Activated CD4-positive, alpha-beta T cell treated with anti-CD3 and anti-CD28 coated beads, Interleukin-2, amount 50 U/mL, for 4 hours (primary cell): Measurements from ENCODE around the gene IMPACT.

ENCODE experiments used
- DNase-seq, 2 experiments: peaks; one replicate each; pipeline ENCODE4 v3.0.0-alpha.2; 2020

Gene IMPACT

DNA sequence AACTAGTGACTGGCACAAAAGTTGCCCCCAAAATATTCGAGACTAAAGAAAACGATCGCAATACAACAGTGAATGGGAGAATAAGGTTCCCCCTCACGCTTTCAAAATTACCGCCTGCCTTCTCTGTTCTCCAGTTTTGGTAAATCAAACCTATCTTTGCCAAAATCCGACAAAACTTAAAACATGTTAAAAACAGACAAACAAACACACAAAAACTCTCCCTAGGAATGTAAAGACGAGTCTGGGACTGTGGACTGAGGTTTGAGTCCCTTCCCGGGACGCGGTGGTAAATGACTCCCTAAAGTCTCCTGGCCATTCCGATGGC is 435 bp upstream of the IMPACT start:
- DNase-seq = no peak

DNA sequence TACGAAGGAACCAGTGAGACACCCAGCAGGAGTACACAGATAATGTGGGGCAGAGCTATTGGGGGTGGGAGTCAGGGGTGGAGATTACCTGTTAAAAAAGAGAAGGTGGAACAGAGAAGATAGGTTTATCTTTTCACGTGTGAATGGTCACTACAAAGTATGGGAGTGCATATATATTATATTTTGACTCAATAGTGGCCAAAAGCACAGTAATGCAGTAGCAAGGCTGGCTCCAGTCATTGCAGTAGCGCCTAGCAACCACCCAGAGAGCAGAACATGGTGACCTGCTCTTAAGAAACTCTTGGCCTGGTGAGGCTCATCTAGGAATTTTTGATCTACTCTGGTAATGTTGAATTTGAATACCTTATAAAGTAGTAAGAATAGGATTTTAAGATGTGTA is 1.0 kb downstream of the IMPACT start:
- no peak for DNase-seq

DNA sequence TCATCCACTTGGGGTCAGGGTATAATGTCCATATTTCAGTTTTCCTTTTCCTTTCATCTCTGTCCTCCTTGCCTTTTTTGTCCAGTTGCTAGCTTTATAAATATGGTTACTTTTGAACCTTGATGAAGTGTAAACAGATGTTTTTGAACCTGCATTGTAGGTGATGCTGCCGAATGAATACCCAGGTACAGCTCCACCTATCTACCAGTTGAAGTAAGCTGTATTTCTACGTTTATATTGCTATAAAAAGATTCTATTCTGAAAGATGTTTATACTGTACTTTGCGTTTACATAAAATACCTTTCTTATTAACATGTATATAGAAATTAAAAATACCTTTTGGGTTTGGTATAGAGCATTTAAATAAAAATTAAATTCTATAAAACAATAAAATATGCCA is 2.2 kb downstream of the IMPACT start:
- no peak for DNase-seq

DNA sequence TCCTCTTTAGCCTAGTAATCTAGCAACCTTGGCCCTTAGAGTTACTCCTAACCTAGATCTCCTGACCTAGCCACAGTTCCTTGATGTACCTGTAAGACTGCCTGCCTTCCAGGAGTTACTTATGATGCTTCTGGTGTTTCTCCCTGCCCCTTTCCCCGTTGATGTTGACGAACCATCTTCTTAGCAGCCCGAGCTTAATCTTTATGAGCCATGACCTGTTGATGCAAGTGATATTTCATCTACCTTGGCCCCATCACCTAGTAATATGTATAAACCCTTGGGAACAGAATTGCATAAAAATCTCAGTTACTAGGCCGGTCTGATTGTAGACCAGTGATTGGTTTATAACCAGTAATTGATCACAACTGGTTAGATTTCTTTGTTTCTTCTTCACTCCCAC is 2.7 kb downstream of the IMPACT start:
- DNase-seq = no peak

DNA sequence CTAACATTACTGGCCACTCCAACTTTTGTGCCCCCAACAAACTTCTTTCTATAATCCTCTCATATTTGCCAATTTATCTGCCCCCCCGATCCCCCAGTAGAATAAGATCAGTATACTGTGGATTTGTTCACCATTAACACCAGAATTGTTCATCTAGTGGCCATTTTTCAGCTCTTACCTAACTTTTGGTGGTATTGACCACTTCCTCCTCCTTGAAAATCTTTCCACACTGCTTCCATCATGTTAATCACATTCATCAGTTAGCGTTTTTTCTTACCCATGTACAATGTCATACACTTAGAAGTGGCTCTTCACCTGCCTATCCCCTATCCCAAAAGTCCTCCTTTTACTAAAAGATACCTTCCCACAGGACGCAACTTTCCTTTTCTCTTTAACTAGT is 6.1 kb downstream of the IMPACT start:
- no peak for DNase-seq

DNA sequence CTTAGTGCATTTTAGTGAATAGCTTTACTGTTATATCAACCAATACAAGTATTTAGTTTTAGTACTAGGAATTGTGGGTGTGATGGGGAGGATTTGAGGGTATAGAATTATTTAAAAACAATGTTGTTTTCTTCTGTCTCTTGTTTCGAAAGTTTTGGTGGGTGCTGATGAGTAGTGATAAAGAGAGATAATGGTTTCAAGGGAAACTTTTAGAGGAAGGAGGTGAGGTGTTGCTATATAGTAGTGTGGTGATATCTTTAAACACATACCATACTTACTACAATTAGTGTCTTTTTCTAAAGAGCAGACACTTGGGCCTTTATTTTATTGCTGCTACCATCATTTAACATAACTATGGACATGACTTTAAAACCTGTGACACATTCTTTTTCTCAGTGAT is 10.5 kb downstream of the IMPACT start:
- no peak for DNase-seq

DNA sequence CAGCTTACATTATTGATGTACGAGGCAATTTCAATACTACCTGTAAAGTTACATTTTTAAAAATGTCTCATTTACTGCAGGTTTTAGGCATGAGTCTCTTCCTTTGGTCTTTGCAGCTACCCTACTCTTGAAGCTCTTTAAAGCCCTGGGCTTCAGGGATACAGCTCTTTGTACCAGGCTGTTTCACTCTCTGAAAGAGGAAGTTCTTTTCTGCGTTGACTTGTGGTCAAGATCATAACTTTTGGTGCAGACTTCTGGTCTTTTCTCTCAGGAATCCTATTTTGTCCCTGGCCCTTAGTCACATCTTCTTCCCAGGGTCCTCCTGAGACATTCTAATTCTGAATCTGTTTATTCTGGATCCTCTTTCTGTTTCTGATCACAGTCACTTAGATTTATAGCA is 17.4 kb downstream of the IMPACT start:
- DNase-seq = no peak

DNA sequence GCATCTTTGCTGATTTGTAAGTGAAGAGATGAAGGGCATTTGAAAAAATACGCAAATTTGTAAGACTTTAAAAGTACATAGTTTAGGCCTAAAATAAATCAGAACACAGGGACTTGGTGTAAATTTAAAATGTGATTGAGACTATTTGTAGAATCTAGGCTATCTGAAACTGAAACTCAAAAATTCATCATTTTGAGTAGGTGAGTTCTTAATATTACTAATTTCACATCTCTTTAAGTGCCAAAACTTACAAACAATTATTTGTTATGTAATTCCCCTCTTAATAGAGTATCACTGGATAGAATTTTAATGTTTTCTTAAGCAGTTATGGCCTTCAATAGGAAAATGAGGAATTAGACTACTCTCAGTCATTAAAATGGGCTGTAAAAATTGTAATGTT is 20.0 kb downstream of the IMPACT start:
- DNase-seq = no peak

DNA sequence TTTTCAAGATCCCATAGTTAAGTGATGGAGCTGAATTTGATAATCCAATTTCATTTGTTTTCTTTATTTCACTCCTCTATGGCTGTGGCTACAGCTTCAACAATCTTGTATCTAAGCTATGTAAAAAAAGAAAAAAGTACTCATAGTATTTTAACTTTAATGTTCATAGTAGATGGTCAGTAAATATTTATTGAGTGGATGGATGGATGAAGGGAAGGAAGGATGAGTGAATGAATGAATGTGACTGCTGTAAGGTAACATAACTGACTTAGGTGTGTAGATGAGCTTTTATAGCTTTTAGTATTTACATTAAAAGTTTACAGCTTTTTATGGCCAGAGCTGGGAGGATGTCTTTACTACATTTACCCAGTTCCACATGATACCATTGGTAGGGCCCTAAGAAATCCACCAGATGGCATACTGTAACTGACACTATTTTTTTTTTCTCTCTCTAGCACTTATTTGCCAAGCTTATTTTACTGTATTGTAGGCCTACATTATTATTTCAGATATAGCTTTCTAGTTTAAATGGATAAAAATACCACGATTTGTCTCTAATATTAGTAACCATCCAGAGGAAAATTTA is 20.6 kb downstream of the IMPACT start:
- DNase-seq = no peak

DNA sequence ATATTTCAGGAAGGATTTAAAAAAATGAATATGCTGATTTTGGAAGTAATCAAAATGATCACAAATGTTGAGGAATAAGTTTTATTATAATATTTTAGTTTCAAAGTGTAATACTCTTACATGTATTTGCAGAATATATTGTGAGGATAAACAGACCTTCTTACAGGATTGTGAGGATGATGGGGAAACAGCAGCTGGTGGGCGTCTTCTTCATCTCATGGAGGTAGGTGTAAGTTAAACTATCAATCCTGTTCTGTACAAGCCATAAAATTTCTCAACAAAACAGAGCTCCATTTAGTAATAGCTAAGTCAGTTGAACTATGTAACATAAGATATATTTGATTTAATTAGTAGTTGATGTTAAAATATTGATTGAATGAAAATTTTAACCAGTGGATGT is 21.5 kb downstream of the IMPACT start:
- no peak for DNase-seq

DNA sequence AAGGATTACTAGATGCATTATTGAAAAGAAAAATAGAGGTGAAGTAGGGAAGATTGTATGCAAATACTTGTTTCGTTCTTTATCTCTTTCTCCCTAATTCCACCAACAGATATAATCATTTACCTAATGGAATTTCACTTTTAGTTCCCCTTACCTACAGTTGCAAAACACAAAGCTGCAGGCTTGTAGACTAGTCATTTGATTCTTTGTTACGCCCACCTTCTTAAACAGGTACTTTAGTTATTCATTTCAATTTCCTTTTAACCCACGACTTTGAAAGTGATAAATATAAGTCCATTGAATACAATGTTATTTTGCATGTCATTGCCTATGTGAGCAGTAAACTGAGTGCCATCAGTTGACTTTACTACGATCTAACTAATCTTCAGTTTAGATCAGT is 30.1 kb downstream of the IMPACT start:
- DNase-seq = no peak

DNA sequence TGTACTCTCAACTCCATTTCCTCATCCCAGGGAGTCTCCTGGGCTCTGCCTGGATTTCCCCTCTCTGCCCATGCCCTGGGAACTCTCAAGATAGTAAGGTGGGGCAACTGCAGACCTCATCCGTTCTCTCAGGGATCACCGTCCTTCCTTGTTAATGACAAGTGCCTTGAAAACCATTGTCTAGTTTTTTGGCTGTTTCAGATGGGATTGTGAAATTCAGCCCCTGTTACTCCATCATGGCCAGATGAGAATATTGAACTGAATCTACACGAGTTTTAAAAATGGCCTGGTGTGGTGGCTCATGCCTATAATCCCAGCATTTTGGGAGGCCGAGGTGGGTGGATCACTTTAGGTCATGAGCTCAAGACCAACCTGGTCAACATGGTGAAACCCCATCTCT is 33.3 kb downstream of the IMPACT start:
- no peak for DNase-seq

DNA sequence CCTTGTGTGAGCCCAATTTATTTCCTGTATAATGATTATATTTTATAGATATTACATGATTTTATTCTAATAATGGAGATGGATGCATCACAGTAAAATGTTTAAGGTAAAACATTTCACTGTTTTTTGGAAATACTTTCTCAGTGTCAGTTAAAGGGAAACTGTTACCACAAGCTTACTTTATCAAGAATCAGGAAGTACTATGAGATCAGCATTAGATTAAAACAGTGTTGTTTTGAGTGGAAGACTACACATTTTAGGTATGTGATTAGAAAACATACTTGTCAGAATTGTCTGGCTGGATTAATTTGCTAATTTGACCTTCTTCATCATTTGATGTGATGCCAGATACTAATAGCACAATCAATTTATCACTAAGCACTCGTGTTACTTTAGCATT is 33.9 kb downstream of the IMPACT start, which contains the start of gene HRH4:
Gene HRH4, plus strand, starts transcription at position 250 of the 400 bp plus-strand sequence. Its CDS starts 92 bp downstream, at position 342.
- no peak for DNase-seq

DNA sequence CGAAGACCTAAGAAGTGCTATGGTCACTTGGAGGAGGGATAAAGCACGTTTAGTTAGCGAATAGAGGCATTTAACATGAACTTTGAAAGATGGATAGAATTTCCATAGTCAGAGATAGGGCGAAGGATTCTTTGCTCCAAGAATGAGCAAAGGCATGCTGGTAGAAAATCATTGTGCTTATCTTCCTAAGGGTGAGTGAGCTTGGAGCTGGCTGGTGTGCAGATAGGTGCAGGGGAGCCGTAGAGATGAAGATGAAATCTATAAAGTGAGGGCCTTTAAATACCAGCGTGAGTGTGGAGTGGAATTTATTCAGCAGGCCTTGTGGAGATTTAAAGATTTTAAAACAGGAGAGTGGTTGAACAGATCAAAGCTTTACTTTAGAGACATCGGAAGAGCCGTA is 35.5 kb downstream of the IMPACT start:
- no peak for DNase-seq

DNA sequence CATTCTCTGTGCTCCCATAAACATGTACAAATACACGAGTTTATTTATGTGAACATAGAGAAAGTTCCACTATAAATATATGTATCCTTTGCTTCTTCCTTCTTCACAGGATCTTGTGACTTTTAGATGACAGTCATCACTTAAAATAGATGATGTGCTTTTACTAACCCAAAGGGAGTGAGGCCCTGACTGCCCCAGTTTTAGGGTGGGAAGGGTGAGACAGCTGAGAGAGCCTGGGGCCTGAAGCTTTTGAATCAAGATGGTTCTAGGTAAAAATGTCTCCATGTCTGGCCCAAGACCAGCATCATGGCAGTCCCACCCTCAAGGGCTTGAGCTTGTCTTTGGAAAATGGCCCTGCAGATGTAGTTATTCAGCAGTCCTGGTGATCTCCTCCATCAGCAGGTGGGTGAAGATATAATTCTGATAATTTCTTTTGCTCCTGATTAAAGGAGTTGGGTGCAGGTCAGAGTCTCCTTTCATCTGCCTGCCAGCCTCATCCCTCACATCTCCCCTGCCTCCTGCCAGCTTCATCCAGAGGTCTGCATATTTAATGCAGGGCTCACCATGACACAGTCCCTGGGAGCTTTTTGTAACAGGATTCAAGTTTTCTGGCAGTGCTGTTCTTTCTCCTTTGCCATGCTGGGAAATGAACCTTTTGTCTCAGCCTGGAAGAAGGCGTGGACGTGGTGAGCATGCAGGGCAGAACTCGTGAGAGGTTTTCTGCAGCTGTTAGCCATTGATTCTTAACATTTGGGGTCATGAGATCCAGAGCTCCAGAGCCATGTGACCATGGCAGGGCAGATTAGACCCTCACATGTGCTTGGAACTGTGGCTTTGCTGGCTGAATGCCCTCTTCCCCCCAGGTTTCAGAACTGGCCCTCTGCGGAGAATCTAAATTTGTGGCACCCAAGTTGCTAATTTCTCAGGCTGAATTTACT is 36.6 kb downstream of the IMPACT start:
- no peak for DNase-seq

DNA sequence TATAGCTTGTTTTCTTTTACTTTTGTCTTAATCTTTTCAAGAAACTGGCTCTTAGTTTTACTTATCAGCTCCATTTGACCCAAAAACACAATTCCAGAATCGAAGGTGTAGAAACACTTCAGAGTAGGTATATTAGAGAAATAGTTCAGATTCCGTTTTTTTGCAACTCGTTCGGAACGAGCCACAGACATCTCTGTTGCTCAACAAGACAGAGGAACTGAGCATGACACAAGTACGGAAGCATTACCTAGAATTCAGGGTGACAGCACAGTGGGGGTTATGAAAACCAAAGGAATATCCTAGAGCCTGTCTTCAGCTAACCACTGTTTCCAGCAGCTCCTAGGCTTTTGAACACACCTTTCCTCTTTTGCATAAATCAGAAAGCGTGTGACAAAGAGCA is 39.0 kb downstream of the IMPACT start:
- no peak for DNase-seq

DNA sequence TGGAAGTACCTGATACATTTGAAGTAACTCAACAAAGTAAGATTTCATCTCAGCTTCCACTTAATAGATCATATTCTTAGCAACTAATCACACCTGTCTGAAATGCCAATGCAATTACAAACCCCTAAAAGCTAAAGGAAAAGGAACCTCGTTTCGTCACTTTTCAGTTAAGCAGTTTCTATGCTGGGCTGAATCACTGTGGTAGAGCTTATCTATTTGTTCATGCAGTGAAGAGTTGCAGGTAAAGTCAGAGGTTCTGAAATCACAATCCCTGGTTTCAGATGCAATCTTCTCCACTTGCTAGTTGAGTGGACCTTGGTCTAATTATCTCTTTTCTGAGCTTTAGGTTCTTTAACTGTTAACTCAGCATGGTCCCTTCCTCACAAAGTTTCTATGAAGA is 40.3 kb downstream of the IMPACT start:
- no peak for DNase-seq

DNA sequence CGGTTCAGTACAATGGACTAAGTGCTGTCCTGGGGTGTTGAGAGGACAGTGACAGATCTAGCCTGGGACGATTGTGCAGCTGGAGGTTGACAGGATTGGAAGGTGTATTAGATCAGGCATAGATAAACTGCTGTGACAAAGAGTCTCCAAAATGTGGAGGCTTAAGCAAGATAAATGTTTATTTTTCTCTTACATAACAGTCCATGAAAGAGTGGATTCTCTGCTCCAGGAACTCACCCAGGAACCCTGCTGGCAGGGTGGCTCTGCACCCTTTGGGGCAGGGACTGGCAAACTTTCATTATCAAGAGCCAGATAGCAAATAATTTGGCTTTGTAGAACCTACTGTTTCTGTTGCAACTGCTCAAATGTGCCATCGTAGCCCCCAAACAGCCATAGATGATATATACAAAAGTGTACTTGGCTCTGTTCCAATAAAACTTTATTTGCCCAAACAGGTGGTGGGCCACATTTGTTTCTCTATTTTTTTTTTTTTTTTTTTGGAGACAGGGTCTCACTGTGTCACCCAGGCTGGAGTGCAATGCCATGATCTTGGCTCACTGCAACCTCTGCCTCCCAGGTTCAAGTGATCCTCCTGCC is 43.6 kb downstream of the IMPACT start:
- DNase-seq = no peak

DNA sequence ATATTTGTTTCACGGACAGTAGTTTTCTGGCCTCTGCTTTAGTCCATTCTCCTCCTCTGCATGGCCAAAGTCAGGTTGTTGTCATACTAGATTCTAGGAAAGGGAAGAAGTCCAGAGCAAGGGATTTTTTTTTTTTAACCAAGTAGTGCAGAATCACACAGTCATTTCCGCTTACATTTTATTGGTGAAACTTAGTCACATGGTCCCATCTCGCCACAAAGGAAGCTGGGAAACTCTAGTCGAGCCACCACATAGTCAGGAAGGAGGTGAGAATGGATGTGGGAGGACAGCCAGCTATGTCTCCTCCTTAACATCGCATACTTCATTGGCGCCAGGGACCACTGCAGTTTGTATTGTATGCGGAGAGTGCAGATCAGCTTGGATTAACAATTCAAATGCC is 44.3 kb downstream of the IMPACT start:
- DNase-seq = no peak

DNA sequence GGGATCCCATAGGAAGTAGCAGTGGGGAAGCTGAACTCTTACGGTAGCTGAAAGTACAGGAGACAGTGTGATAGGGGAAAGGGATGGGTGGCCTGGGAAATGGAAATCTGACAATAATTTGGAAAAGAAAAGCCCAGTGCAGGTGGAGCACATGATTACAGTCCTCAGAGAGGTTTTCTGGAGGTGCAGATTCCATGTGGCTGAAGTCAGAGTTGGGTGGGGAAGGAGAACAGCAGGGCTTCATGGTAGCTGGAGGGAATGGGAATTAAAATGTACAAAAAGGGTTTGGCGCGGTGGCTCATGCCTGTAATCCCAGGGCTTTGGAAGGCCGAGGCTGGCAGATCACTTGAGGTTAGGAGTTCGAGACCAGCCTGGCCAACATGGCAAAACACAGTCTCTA is 46.1 kb downstream of the IMPACT start:
- DNase-seq = no peak

DNA sequence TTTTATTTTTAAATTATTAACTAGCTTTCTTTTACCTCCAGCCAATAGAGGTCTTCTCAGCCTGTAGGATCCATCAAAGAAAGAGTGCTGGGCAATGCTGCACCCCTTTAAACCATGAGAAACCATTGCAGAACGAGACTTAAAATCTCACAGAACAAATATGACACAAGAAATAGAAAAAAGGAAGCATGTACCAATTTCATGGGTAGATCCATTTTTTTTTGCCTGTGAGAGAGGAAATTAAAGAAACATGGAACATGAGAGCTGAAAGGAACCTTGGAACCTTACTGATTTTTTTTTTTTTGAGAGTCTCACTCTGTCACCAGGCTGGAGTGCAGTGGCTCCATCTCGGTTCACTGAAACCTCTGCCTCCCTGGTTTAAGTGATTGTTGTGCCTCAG is 47.9 kb downstream of the IMPACT start:
- DNase-seq = no peak

DNA sequence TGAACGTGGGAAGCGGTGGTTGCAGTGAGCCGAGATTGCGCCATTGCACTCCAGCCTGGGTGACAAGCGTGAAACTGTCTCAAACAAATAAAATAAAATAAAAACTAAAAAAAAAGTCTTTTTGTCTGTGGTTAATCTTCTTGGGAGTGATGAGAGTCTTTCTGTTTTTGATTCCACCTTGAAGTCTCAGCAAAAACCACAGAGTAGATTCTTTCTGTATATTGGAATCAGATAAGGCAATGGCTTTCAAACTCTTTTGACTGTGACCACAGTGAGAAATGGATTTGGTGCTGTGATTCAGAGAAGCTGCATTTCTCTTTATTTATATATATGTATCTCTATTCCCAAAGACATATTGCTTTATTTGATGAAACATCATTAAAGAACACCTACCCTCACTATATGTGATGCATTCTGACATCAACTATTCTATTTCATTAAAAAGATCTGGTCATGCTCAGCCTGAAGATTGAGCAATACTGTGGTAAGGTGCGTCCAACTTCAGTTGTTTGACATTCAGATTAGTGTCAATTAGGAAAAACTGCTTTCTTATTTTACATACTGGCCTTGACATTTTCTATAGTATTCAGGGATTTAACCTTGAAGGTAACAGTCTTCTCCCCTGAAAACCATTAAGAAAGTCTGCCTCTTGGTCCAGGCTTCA is 49.6 kb downstream of the IMPACT start:
- DNase-seq = no peak

DNA sequence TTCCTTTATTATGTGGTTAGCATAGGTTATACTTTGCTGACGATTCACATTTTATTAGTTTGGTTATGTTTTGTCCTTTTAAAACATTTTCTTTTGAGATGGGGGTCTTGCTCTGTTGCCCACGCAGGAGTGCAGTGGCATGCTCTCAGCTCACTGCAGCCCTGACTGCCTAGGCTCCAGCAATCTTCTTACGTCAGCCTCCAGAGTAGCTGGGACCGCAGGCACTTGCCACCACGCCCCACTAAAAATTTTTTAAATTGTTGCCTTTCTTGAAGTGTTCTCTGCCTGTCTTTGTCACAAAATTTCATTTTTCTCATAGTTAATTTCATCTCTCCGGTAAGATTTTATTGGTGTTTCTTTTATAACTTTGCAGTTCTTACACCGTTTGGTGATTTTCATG is 52.9 kb downstream of the IMPACT start:
- DNase-seq = no peak

DNA sequence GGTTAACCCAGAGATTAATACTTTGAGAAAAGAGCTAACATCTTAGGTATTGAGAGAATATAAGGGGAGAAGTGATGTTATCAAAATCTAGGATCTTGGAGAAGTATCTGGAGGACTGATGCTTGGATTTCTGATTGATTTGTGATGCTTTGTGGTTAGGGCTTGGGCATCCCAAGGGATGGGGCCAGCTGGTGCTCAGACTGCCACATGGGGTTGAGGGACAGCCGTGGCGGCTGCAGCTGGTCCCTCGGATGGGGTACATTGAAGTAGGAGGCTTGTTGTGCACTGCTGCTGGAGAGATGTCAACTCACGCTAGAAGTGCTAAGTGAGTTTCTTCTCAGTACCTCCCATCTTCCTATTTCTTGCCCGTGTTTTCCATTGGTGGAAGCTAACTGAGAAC is 56.4 kb downstream of the IMPACT start:
- DNase-seq = no peak
